HepG2 (cell line): ENCODE results near the gene CISTR. TPM values are rescaled to one million over a fixed set of nuclear protein-coding genes. Genes with fewer than 3 reads are reported as not detected.

Source experiments
- ATAC-seq: fragments of 200-7000 bp; cut with Tn5 transposase; 3 replicates; pipeline ENCODE4 v1.9.1; 2020; ENCODE audit warnings: mild to moderate bottlenecking, moderate library complexity
- BruUV-seq: library from RNA; stranded (reverse); fragments of 400-500 nt; replicated peaks from 2 replicates; lab custom pipeline; 2021; lab: Mats Ljungman, UMichigan
- CTCF ChIA-PET: fragments of 300-600 bp; formaldehyde crosslinking; extraction: SDS; loops from one replicate; lab custom pipeline; 2021; ENCODE audit warnings: low total read pairs, inconsistent platforms, low intra/inter-chr PET ratio; lab: Yijun Ruan, JAX
- POLR2A ChIA-PET: fragments of 350-600 bp; sonication (Branson Sonifier 250); formaldehyde crosslinking; loops from one replicate; lab custom pipeline; 2020; ENCODE audit warnings: antibody characterized with exemption, inconsistent platforms; lab: Yijun Ruan, JAX
- DNase-seq: peaks from one replicate; pipeline ENCODE4 v3.0.0-alpha.2; 2015; ENCODE audit warnings: low spot score
- FAIRE-seq: peaks from 3 replicates; lab custom pipeline; 2011; peaks lifted over from hg19 to GRCh38; lab: Jason Lieb, UNC
- H2AFZ ChIP-seq: one replicate; pipeline ENCODE4 v1.6.1; 2011; ENCODE audit warnings: low read length, inconsistent platforms
- H3K27ac ChIP-seq: fragments of 300-600 bp; 3 replicates; pipeline ENCODE4 v1.8.0; 2011; ENCODE audit warnings: mixed run types, mild to moderate bottlenecking, mixed read lengths, low read length, inconsistent platforms; ENCODE audit not compliant: insufficient read depth; ENCODE audit errors: extremely low read length
- H3K27me3 ChIP-seq, 2 experiments: fragments of 200-600 bp in 1 of 2; 2 replicates in 1 of 2; 3 replicates in 1 of 2; pipeline versions ENCODE4 v1.6.0 to v1.8.0; 2011; ENCODE audit warnings: low read length in 2 of 2, mild to moderate bottlenecking in 2 of 2, moderate library complexity in 2 of 2, inconsistent platforms in 1 of 2; ENCODE audit not compliant: insufficient read depth in 2 of 2, control insufficient read depth in 1 of 2
- H3K36me3 ChIP-seq, 2 experiments: fragments of 200-600 bp in 1 of 2; replicated peaks in 1 of 2; 2 replicates in 1 of 2; 3 replicates in 1 of 2; pipeline versions ENCODE4 v1.5.1 to v1.8.0; 2011; ENCODE audit warnings: low read length in 2 of 2, inconsistent platforms in 1 of 2; ENCODE audit not compliant: insufficient read depth in 2 of 2, control insufficient read depth in 1 of 2
- H3K4me1 ChIP-seq: 2 replicates; pipeline ENCODE4 v1.5.1; 2012; ENCODE audit warnings: low read length, inconsistent platforms; ENCODE audit not compliant: insufficient read depth
- H3K4me2 ChIP-seq: 2 replicates; pipeline ENCODE4 v1.6.0; 2011; ENCODE audit warnings: low read depth, low read length, inconsistent platforms
- H3K4me3 ChIP-seq, 3 experiments: fragments of 200-600 bp in 1 of 3; sonication (generic), shearing (Covaris generic) in 1 of 3; replicated peaks in 1 of 3; 2 replicates each; pipeline ENCODE4 v1.5.1; 2011 to 2016; ENCODE audit warnings: low read length in 3 of 3, inconsistent platforms in 2 of 3, low read depth in 2 of 3, mild to moderate bottlenecking in 2 of 3, control low read depth in 1 of 3, mixed read lengths in 1 of 3; ENCODE audit not compliant: insufficient read depth in 1 of 3
- H3K79me2 ChIP-seq: one replicate; pipeline ENCODE4 v1.6.1; 2011; ENCODE audit warnings: low read length, inconsistent platforms; ENCODE audit not compliant: insufficient read depth
- H3K9ac ChIP-seq: 2 replicates; pipeline ENCODE4 v1.6.0; 2011; ENCODE audit warnings: mild to moderate bottlenecking, low read depth, low read length, inconsistent platforms; ENCODE audit not compliant: insufficient read depth
- H3K9me3 ChIP-seq: 2 replicates; pipeline ENCODE4 v1.5.1; 2012; ENCODE audit warnings: mild to moderate bottlenecking, low read length
- H4K20me1 ChIP-seq: 2 replicates; pipeline ENCODE4 v1.6.0; 2011; ENCODE audit warnings: inconsistent platforms, mild to moderate bottlenecking, low read length, moderate library complexity; ENCODE audit not compliant: insufficient read depth
- AGO1 ChIP-seq: fragments of 200-400 bp; formaldehyde crosslinking; IDR thresholded peaks from 2 replicates; pipeline ENCODE4 v1.6.1; 2017; ENCODE audit warnings: mild to moderate bottlenecking, low read depth, low read length, moderate library complexity; ENCODE audit not compliant: poor library complexity, severe bottlenecking
- ELF1 ChIP-seq: sonication (generic); formaldehyde crosslinking; IDR thresholded peaks from 2 replicates; pipeline ENCODE4 v1.4.0; 2020; ENCODE audit warnings: missing genetic modification reagents
- KDM3A ChIP-seq: IDR thresholded peaks from 2 replicates; pipeline ENCODE4 v1.6.1; 2018; ENCODE audit warnings: low read depth, missing compliant biosample characterization
- LBX2 ChIP-seq: sonication (generic); formaldehyde crosslinking; IDR thresholded peaks from 2 replicates; pipeline ENCODE4 v1.5.0; 2020; ENCODE audit warnings: missing genetic modification reagents, mild to moderate bottlenecking, borderline replicate concordance
- TERF1 ChIP-seq: sonication (generic); formaldehyde crosslinking; IDR thresholded peaks from 2 replicates; pipeline ENCODE4 v1.8.0; 2022; ENCODE audit warnings: mild to moderate bottlenecking, missing genetic modification reagents, moderate library complexity
- TFE3 ChIP-seq: IDR thresholded peaks from 2 replicates; pipeline ENCODE4 v1.6.1; 2016
- ZNF24 ChIP-seq: fragments of 450-650 bp; IDR thresholded peaks from 2 replicates; pipeline ENCODE4 v1.6.1; 2017; ENCODE audit warnings: antibody characterized with exemption, mild to moderate bottlenecking
- ZNF451 ChIP-seq: sonication (generic); formaldehyde crosslinking; IDR thresholded peaks from 2 replicates; pipeline ENCODE4 v1.5.0; 2020; ENCODE audit warnings: mild to moderate bottlenecking, missing genetic modification reagents
- ZNF607 ChIP-seq: sonication (generic); formaldehyde crosslinking; IDR thresholded peaks from 2 replicates; pipeline ENCODE4 v1.5.1; 2020; ENCODE audit warnings: missing genetic modification reagents, mild to moderate bottlenecking, borderline replicate concordance
- ZNF672 ChIP-seq: sonication (generic); formaldehyde crosslinking; IDR thresholded peaks from 2 replicates; pipeline ENCODE4 v1.8.1; 2022; ENCODE audit warnings: missing genetic modification reagents
- WGBS: methylation state at CpG from one replicate; pipeline ENCODE4 v1.1.6; 2017; ENCODE audit warnings: low lambda C conversion rate; 5-methylcytosine and 5-hydroxymethylcytosine counted together
- in situ Hi-C: cut with HindIII; loops from 2 replicates; pipeline ENCODE4 v1.10.0; 2017; ENCODE audit warnings: low pct_unique_long_range_greater_than_20kb; ENCODE audit not compliant: extremely low pct_ligation_motif_present
- intact Hi-C: fragments of 100-400 bp; cut with micrococcal nuclease; formaldehyde crosslinking; loops from one replicate; pipeline ENCODE4 v1.10.0; 2022; ENCODE audit not compliant: unreplicated experiment
- polyA plus RNA-seq, 8 experiments: library from polyadenylated mRNA; depleted of rRNA in 3 of 8; stranded (reverse) in 7 of 8; unstranded in 1 of 8; fragments of >200 nt; fragmentation: Illumina TruSeq in 4 of 8; extraction: Trizol in 4 of 8; gene quantifications; 2 replicates each; pipeline versions ENCODE4 v1.2.1 to v1.2.3, GENCODE V29; 2011 to 2016; ENCODE audit warnings: low read depth in 4 of 8, missing spikeins in 1 of 8, mixed read lengths in 1 of 8; ENCODE audit not compliant: insufficient read depth in 1 of 8
- total RNA-seq, 5 experiments: library from RNA; depleted of rRNA; stranded (reverse); fragments of >200 nt; fragmentation: Illumina TruSeq; extraction: Trizol; gene quantifications; 2 replicates each; pipeline ENCODE4 v1.2.3, GENCODE V29; 2016; ENCODE audit warnings: low read depth in 1 of 5

Gene CISTR
- total and polyA plus RNA-seq, 2 of the 13 experiments (the other 11 are each of a cell fraction or from before 2014, with no cell fraction given) = not detected

GRCh38 chr12:53699678-53700025 is 52.1 kb downstream of the CISTR start:
- Histone ChIP-seq H3K9ac (no peak overlapping the region), H3K27ac (no peak overlapping the region), H3K79me2 (no peaks in the 10 kb centered on the region)
- no peak for FAIRE-seq
- POLR2A ChIA-PET = no interaction called here
- in situ Hi-C loops = loop anchor here (5.0 kb wide), 1 partner anchor 43 kb away; no protein-coding TSS in a partner anchor
- no TSS peak for BruUV-seq
- no peak for TF ChIP-seq LBX2 (CRISPR knock-in tag)
- no peak for TF ChIP-seq KDM3A (CRISPR knock-in tag)
- TF ChIP-seq ZNF451 (CRISPR knock-in tag) = no peak
- TF ChIP-seq ELF1 (CRISPR knock-in tag) = no peak
- no peak for TF ChIP-seq ZNF607
- no peak for TF ChIP-seq AGO1
- no peak for TF ChIP-seq ZNF24
- TF ChIP-seq TFE3 = no peak
- TF ChIP-seq TERF1 (CRISPR knock-in tag) = no peak
- no peak for TF ChIP-seq ZNF672 (CRISPR knock-in tag)
- TF ChIP-seq, all 625 proteins: peak for 0
- no peak overlapping the region for H2AFZ ChIP-seq
- CTCF ChIA-PET = interaction anchor here (12.4 kb wide), 1 partner anchor 45 kb away, joined by 216 read pairs; no protein-coding TSS in a partner anchor
- intact Hi-C loops = no loop called here
- H3K4me3 ChIP-seq = no peak overlapping the region
- ATAC-seq (no peak), DNase-seq (no peak)
- H3K36me3 ChIP-seq = no peaks in the 10 kb centered on the region
- H3K9me3 ChIP-seq = no peaks in the 10 kb centered on the region
- H4K20me1 ChIP-seq = no peaks in the 10 kb centered on the region
- H3K4me2 ChIP-seq = no peak overlapping the region
- peaks cover 8% of the 10 kb centered on the region; the same call in 1 of the 2 replicates for H3K4me1 ChIP-seq
- 2% methylated on average over 5 of the region's 5 CpGs for WGBS
- peaks cover 10 to 60% of the 10 kb centered on the region in 2 experiments for H3K27me3 ChIP-seq
